Measurements from ENCODE around the gene USP17L17. TPM values are rescaled to one million over a fixed set of nuclear protein-coding genes. Genes with fewer than 3 reads are reported as not detected.
"Not testable (repeated sequence)": the region's sequence is repeated elsewhere in the genome, so short reads cannot be mapped to it uniquely, and the experiment has no call there.

Gene USP17L17
- total RNA-seq, 1 donor from 2014 or later: not detected

- H3K36me3 ChIP-seq; DNase-seq; H3K9me3 ChIP-seq; intact Hi-C loops (cut with DNase I); H3K4me3 ChIP-seq; H3K27ac ChIP-seq; H3K4me1 ChIP-seq; H3K27me3 ChIP-seq (ENCODE audit: low read depth); ATAC-seq: not testable (repeated sequence)
Observed at GRCh38 chr4:9267319-9267718, 23.6 kb downstream of the USP17L17 start, which contains the start of gene USP17L22. USP17L22 (plus strand) TSS chr4:9267619; CDS start chr4:9267619, 0 bp downstream.

GRCh38 chr4:9271719-9272118, 28.0 kb downstream of the USP17L17 start:
- intact Hi-C loops (cut with DNase I): not testable (repeated sequence)
- peak; percentile 67 for DNase-seq

More at GRCh38 chr4:9271719-9272118, 28.0 kb downstream of the USP17L17 start:
- not testable (repeated sequence) for H3K4me3 ChIP-seq; H3K9me3 ChIP-seq; ATAC-seq; H3K4me1 ChIP-seq; H3K36me3 ChIP-seq; H3K27ac ChIP-seq; H3K27me3 ChIP-seq (ENCODE audit: low read depth)

Other genes starting within 250 kb of the USP17L17 start
- not detected for gene FAM90A26, start 73.5 kb upstream of the USP17L17 start, total RNA-seq
- not detected for gene USP17L10, start 33.2 kb upstream of the USP17L17 start, total RNA-seq
- not detected for gene USP17L11, start 28.5 kb upstream of the USP17L17 start, total RNA-seq
- gene USP17L12, start 23.7 kb upstream of the USP17L17 start, total RNA-seq: not detected
- not detected for gene USP17L13, start 19.0 kb upstream of the USP17L17 start, total RNA-seq
- not detected for gene USP17L15, start 9.5 kb upstream of the USP17L17 start, total RNA-seq
- gene USP17L18, start 4.8 kb downstream of the USP17L17 start, total RNA-seq: not detected
- gene USP17L19, start 9.5 kb downstream of the USP17L17 start, total RNA-seq: not detected
- not detected for gene USP17L20, start 14.2 kb downstream of the USP17L17 start, total RNA-seq
- gene USP17L21, start 19.0 kb downstream of the USP17L17 start, total RNA-seq: not detected
- gene USP17L22, start 23.7 kb downstream of the USP17L17 start, total RNA-seq: not detected
- gene USP17L24, start 81.3 kb downstream of the USP17L17 start, total RNA-seq: not detected
- not detected for gene USP17L25, start 86.0 kb downstream of the USP17L17 start, total RNA-seq
- not detected for gene USP17L26, start 90.8 kb downstream of the USP17L17 start, total RNA-seq
- gene USP17L5, start 95.5 kb downstream of the USP17L17 start, total RNA-seq: not detected
- not detected for gene USP17L27, start 100.3 kb downstream of the USP17L17 start, total RNA-seq
- gene USP17L28, start 105.0 kb downstream of the USP17L17 start, total RNA-seq: not detected
- not detected for gene USP17L29, start 109.8 kb downstream of the USP17L17 start, total RNA-seq
- gene USP17L30, start 119.2 kb downstream of the USP17L17 start, total RNA-seq: not detected
- gene DEFB131A, start 200.5 kb downstream of the USP17L17 start, total RNA-seq: not detected

Measured in lower lobe of right lung (tissue), 2 donors.